Stimulated activated CD8-positive, alpha-beta memory T cell treated with anti-CD3 and anti-CD28 coated beads, Interleukin-15, amount 100 ng/mL, for 24 hours (primary cell): Measurements from ENCODE around the gene MSRB1.

Experiments
- DNase-seq: peaks from one replicate; pipeline ENCODE4 v3.0.0-alpha.2; 2020; ENCODE audit warnings: low read depth

MSRB1 gene

GRCh38 chr16:1942810-1943726 is at the start of gene MSRB1:
TSS of gene MSRB1 (minus strand) at chr16:1943199. CDS start at chr16:1943156, 43 bp downstream.
- peak; percentile 95 for DNase-seq

- DNase-seq: peak; percentile 95
Observed at GRCh38 chr16:1991948-1992703, 49.1 kb upstream of the MSRB1 start.

GRCh38 chr16:1991588-1991947 is 48.6 kb upstream of the MSRB1 start:
- DNase-seq: no peak

- no peak for DNase-seq
Observed at GRCh38 chr16:1991135-1991551, 48.1 kb upstream of the MSRB1 start.

- DNase-seq: no peak
Observed at GRCh38 chr16:1990351-1991134, 47.5 kb upstream of the MSRB1 start.

GRCh38 chr16:1990101-1990350 is 47.0 kb upstream of the MSRB1 start:
- no peak for DNase-seq

GRCh38 chr16:1989209-1990100 is 46.5 kb upstream of the MSRB1 start, which contains the start of gene SYNGR3:
TSS of gene SYNGR3 (plus strand) at chr16:1989970. CDS start at chr16:1990103, 133 bp downstream.
- DNase-seq: no peak

GRCh38 chr16:1987198-1987597 is 44.2 kb upstream of the MSRB1 start:
- DNase-seq: no peak

- no peak for DNase-seq
Observed at GRCh38 chr16:1985466-1986150, 42.6 kb upstream of the MSRB1 start.

GRCh38 chr16:1984347-1985225 is 41.6 kb upstream of the MSRB1 start:
- no peak for DNase-seq

- DNase-seq: no peak
Observed at GRCh38 chr16:1983544-1984346, 40.7 kb upstream of the MSRB1 start, which contains the start of gene GFER. TSS of gene GFER (plus strand) at chr16:1984193. CDS start at chr16:1984219, 26 bp downstream.

- DNase-seq: no peak
Observed at GRCh38 chr16:1982991-1983543, 40.1 kb upstream of the MSRB1 start.

GRCh38 chr16:1982013-1982433 is 39.0 kb upstream of the MSRB1 start:
- DNase-seq: no peak

GRCh38 chr16:1981398-1981836 is 38.4 kb upstream of the MSRB1 start, which contains the start of gene NOXO1:
TSS of gene NOXO1 (minus strand) at chr16:1981469. CDS start at chr16:1981179, 290 bp downstream.
- DNase-seq: no peak

GRCh38 chr16:1980770-1981087 is 37.7 kb upstream of the MSRB1 start:
- DNase-seq: no peak

GRCh38 chr16:1980030-1980769 is 37.2 kb upstream of the MSRB1 start:
- no peak for DNase-seq

- no peak for DNase-seq
Observed at GRCh38 chr16:1979271-1980029, 36.5 kb upstream of the MSRB1 start.
